Measurements from ENCODE around the gene GRIA4.

The GRIA4 gene

GRCh38 chr11:105622016-105622415 lies 12.1 kb downstream of the GRIA4 start:
- in situ Hi-C loops (cut with HindIII; ENCODE audit: low sequenced_read_pairs), result no loop called here
- DNase-seq (ENCODE audit: low read depth), result no peak
- TF ChIP-seq CTCF (IDR thresholded peaks at IDR 0.05; ENCODE audit: low read depth, low read length, missing control alignments), result no peak
- H3K4me3 ChIP-seq (ENCODE audit: low read depth, low read length), result no peak overlapping the region

- H3K4me3 ChIP-seq (ENCODE audit: low read depth, low read length), result no peak overlapping the region
- in situ Hi-C loops (cut with HindIII; ENCODE audit: low sequenced_read_pairs), result no loop called here
- no peak for DNase-seq (ENCODE audit: low read depth)
- TF ChIP-seq CTCF (IDR thresholded peaks at IDR 0.05; ENCODE audit: low read depth, low read length, missing control alignments), result no peak
Observed at GRCh38 chr11:105632316-105632715, 22.4 kb downstream of the GRIA4 start.

- in situ Hi-C loops (cut with HindIII; ENCODE audit: low sequenced_read_pairs), result no loop called here
- no peak for TF ChIP-seq CTCF (IDR thresholded peaks at IDR 0.05; ENCODE audit: low read depth, low read length, missing control alignments)
- H3K4me3 ChIP-seq (ENCODE audit: low read depth, low read length), result no peak overlapping the region
- no peak for DNase-seq (ENCODE audit: low read depth)
Observed at GRCh38 chr11:105635466-105635865, 25.6 kb downstream of the GRIA4 start.

- no peak for TF ChIP-seq CTCF (IDR thresholded peaks at IDR 0.05; ENCODE audit: low read depth, low read length, missing control alignments)
- no peak overlapping the region for H3K4me3 ChIP-seq (ENCODE audit: low read depth, low read length)
- in situ Hi-C loops (cut with HindIII; ENCODE audit: low sequenced_read_pairs), result no loop called here
- DNase-seq (ENCODE audit: low read depth), result no peak
Observed at GRCh38 chr11:105636496-105636895, 26.6 kb downstream of the GRIA4 start.

GRCh38 chr11:105639527-105639926 lies 29.7 kb downstream of the GRIA4 start:
- DNase-seq (ENCODE audit: low read depth), result no peak
- no peak overlapping the region for H3K4me3 ChIP-seq (ENCODE audit: low read depth, low read length)
- TF ChIP-seq CTCF (IDR thresholded peaks at IDR 0.05; ENCODE audit: low read depth, low read length, missing control alignments), result no peak
- in situ Hi-C loops (cut with HindIII; ENCODE audit: low sequenced_read_pairs), result no loop called here

GRCh38 chr11:105641433-105641832 lies 31.6 kb downstream of the GRIA4 start:
- no peak for DNase-seq (ENCODE audit: low read depth)
- no peak for TF ChIP-seq CTCF (IDR thresholded peaks at IDR 0.05; ENCODE audit: low read depth, low read length, missing control alignments)
- in situ Hi-C loops (cut with HindIII; ENCODE audit: low sequenced_read_pairs), result no loop called here
- no peak overlapping the region for H3K4me3 ChIP-seq (ENCODE audit: low read depth, low read length)

GRCh38 chr11:105642870-105643269 lies 33.0 kb downstream of the GRIA4 start:
- in situ Hi-C loops (cut with HindIII; ENCODE audit: low sequenced_read_pairs), result no loop called here
- TF ChIP-seq CTCF (IDR thresholded peaks at IDR 0.05; ENCODE audit: low read depth, low read length, missing control alignments), result no peak
- DNase-seq (ENCODE audit: low read depth), result no peak
- no peak overlapping the region for H3K4me3 ChIP-seq (ENCODE audit: low read depth, low read length)
